HG03442 (cell line): Measurements from ENCODE around the gene CRADD.

Experiments used
- ATAC-seq: cut with Tn5 transposase; IDR thresholded peaks from one replicate; pipeline ENCODE4 v1.9.1; 2021; ENCODE audit warnings: mild to moderate bottlenecking, moderate library complexity; ENCODE audit not compliant: unreplicated experiment

Gene CRADD

GRCh38 chr12:93670104-93670503 is 7.1 kb upstream of the CRADD start:
- no peak for ATAC-seq

DNA sequence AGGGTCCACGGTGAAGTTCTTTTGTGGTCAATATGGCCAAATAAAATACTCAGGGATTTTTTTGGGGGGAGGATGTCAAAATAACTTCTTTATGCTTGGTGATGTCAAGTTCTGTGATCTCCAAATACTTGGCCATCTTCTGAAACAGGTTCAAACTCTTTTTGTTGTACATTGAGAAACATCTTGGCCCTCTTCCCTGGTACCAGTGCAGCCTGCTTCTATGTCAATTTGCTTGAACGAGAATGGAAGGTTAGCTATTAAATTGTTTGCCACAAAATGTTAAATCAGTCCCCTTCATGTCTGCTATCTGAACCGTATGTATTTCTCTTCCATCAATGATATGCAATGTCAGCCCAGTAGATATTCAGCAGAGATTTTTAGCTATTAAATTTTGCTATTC is 6.1 kb upstream of the CRADD start:
- no peak for ATAC-seq

DNA sequence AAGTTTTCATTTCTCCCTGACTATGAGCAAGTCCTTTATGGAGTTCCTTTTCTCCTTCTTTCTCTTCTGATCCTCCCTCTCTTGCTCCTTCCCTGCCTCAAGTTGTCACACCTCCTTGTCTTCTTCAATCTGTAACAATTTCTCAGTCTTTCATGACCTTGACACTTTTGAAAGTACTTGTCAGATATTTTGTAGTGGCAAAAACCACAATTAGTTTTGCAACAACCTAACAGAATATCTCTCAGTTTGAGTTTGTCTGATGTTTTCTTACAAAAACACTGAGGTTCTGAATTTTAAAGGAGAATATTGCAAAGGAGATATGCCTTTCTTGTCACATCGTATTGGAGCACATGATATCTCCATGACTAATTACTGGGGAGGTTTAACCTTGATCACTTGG is 4.1 kb upstream of the CRADD start:
- ATAC-seq = no peak

GRCh38 chr12:93674386-93674785 is 2.8 kb upstream of the CRADD start:
- no peak for ATAC-seq

DNA sequence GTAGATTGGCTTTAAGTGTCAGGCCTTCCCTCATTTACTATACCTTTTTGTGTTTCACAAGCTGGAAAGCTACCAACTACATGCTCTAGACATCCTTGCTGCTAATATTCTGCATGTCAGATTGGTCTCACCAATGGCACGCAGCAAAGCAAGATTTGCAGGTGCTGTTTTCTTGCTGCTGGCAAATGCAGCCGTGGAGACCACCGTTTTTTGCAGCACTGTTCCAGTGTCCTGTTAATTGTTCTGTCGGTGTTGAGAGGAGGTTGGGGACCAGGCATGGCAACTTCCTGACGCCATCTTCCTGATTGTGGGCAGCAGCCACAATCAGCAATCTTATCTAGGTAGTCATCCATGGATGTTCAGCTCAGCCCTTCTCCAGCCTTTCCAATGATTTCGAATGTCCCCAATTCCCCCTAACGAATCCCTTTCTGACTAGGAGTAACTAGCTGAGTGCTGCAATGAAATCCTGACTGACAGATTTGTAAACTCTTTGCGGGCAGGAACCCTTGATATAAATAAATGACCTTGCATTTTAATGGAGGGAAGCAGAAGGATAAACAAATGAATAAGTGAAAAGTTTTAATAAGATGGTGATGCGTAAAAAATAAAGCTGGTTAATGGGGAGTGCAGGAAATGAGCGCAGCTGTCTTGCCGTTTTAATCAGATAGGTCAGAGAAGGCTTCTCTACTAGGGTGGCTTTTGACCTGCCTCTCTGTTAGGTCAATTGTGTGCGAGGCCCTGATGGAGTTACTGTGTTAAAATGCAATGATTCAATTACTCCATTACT is 574 bp upstream of the CRADD start:
- no peak for ATAC-seq

DNA sequence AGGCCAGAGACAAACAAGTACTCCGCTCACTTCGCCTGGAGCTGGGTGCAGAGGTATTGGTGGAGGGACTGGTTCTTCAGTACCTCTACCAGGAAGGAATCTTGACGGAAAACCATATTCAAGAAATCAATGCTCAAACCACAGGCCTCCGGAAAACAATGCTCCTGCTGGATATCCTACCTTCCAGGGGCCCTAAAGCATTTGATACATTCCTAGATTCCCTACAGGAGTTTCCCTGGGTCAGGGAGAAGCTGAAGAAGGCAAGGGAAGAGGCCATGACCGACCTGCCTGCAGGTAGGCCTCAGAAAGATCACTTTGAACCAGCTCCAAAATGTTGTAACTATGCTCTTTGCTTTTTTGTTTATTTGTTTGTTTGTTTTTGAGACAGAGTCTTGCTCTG is 1.6 kb downstream of the CRADD start:
- no peak for ATAC-seq

- ATAC-seq = no peak
These were observed 2.2 kb downstream of the CRADD start for GRCh38 chr12:93679308-93679925.

DNA sequence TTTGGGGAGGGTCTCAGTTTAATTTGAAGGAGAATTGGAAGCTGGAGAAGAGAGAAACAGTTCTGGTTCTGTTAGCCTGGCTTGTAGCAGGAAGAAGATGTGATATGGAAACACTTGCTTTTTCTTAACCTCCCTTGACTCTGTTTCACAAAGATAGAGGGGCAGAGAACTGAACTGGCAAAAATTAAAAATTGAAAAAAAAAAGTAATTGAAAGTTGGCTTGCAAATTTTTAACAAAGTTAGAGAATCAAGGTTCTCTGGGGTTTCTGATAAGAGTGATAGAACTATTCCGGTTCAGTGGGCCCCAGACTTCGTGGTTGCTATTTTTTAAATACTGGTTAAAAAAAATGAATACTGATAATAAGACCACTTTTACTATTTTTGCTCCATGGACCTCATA is 2.8 kb downstream of the CRADD start:
- ATAC-seq = no peak

DNA sequence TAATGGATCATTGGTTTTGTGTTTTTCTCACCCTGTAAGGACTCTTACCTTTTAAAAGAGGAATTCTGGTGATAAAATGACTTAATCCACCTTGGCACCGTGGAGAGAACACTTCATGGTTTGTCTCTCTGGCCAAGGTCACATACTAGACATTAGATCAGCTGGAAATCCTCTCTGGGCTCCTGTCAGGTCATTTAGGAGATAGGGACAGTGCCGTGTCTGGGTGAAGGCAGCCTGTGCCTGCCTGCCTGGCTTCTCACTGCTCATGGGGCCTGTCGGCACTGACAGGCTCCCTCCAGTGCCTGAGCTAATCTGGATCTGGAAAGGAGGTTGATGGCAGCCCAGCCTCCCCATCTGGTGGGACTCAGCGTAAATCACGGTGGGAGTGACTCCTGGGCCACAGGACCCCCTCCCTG is 5.7 kb downstream of the CRADD start:
- no peak for ATAC-seq

GRCh38 chr12:93683410-93683809 is 6.2 kb downstream of the CRADD start:
- no peak for ATAC-seq

GRCh38 chr12:93684716-93685115 is 7.5 kb downstream of the CRADD start:
- ATAC-seq = no peak

GRCh38 chr12:93686572-93687356 is 9.6 kb downstream of the CRADD start:
- ATAC-seq = no peak

DNA sequence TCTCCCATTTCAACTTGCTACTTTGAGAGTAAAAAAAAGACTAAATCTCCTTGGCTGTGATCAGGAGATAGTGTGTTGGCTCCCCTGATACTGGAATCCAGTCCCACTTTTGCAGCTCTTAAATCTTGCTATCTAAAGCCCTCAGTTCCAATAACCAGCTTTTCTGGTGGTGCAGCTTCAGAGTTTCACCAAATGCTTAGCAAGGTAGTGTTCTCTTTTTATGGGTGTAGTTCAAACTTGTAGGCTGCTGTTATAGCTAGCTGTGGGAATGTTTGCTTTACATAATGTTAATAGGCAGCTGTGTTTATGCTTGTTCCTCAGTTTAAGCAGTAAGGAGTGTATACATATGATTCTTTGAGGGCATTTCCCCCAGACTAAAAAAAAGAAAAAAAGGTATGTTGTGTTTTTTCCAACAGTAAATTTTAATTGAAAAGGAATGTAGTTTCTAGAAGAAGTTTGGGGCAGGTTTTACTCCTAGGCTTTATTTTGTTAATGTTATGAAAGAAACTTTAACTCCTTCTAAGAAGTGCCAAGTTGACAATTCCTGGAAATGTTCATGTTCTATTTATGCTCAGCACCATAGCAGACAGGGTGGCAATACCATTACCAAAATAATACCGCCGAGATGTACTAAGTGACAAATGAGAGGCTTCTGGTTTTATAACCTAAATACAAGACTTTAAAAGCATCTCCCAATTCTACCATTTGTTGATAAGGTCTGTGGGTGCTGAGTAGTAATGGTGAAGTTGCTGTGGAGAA is 12.1 kb downstream of the CRADD start:
- no peak for ATAC-seq

- no peak for ATAC-seq
These were observed 19.3 kb downstream of the CRADD start for GRCh38 chr12:93696462-93696861.

DNA sequence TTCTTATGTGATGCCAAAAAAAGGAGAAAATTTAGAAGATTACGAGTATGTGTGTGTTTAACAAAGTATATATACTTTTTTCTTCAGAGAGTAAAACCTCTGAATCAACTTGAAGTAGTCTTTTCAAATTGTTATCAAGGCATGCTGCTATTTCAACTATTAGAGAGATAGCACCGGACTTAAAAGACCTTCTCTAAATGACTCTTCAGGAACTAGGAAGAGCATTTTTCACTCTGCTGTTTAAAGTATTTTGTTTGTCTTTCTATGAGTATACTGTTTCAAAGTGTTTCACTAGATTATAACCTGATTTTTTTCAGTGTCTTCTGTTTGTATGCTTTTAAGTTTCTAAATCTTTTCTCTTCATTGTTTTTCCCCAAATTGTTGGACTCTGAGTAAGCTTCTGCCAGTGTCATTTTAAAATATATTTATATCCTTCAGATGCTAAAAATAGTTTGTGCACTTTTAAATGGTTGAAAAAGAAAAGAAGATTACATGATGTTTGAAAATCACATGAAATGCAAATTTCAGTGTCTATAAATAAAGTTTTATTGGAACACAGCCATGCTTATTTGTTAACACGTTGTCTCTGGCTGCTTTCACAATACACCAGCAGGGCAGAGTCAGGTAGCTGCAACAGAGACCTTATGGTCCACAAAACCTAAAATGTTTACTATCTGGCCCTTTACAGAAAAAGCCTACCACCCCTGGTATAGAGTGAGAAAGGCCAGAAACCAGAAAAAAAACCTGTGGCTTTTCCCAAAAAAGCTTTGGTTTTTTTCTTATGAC is 21.3 kb downstream of the CRADD start:
- no peak for ATAC-seq

- ATAC-seq = no peak
These were observed 22.3 kb downstream of the CRADD start for GRCh38 chr12:93699271-93700145.

DNA sequence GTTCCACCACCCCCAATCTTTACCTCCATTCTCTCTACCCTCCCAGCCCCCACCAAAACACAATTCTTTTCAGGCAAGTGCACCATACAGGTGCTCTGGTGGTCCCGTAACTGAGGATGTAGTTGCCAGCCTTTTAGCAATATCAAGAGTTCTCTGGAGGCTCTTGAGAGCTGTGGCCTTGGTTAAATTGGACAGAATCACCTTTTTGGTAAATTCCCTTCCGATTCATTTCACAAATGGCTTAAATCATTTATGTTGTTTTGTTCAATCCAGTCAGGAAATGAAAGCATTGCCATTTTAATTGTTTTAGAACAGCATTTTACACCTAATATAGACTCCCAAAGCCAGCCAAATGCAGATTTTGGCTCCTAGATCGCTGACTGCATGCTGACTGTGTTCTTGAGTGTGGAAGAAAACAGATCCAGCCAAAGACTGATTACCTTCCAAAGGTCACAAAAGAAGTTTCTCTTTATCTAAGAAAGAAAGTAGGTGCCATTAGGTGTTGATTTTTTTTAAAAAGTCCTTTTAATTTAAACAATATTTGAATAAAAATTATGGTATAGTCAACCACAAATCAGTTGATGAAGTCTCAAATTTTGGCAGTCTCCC is 25.6 kb downstream of the CRADD start:
- ATAC-seq = no peak

- peak; percentile 55 for ATAC-seq
These were observed 26.9 kb downstream of the CRADD start for GRCh38 chr12:93704122-93704521.

- no peak for ATAC-seq
These were observed 27.4 kb downstream of the CRADD start for GRCh38 chr12:93704625-93705024.
